Measurements from ENCODE around the gene GFAP.

The GFAP gene

GRCh38 chr17:44867841-44868240 is 47.5 kb downstream of the GFAP start:
- Histone ChIP-seq H3K36me3 (ENCODE audit: insufficient read depth, low read depth, low read length) (peaks cover 91% of the 10 kb centered on the region), H3K27ac (ENCODE audit: low read length) (no peak overlapping the region)

DNA sequence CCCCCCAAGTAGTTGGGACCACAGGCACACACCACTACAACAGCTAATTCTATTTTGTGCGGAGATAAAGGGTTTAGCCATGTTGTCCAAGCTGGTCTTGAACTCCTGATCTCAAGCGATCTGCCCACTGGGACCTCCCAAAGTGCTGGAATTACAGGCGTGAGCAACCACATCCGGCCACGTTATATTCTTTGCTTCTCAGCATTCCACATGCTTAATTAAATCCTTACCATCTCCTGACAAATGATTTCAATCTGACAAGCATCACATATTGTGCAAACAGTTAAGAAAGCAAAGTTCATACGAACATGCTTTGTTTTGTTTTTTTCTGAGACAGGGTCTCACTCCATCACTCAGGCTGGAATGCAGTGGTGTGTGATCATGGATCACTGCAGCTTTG is 49.4 kb downstream of the GFAP start:
- H3K9ac ChIP-seq (ENCODE audit: low read depth, low read length), result no peak overlapping the region
- H3K4me3 ChIP-seq (ENCODE audit: low read length), result no peak overlapping the region
- no peak overlapping the region for H3K27ac ChIP-seq (ENCODE audit: low read length)
- H3K9me3 ChIP-seq (ENCODE audit: insufficient read depth, low read depth, low read length), result no peaks in the 10 kb centered on the region
- H3K4me1 ChIP-seq (ENCODE audit: insufficient read depth, low read length), result no peaks in the 10 kb centered on the region
- no peaks in the 10 kb centered on the region for H3K27me3 ChIP-seq (ENCODE audit: insufficient read depth, low read length)
- peaks cover 91% of the 10 kb centered on the region for H3K36me3 ChIP-seq (ENCODE audit: insufficient read depth, low read depth, low read length)

More at GRCh38 chr17:44867841-44868240, 47.5 kb downstream of the GFAP start:
- no peaks in the 10 kb centered on the region for H3K9me3 ChIP-seq (ENCODE audit: insufficient read depth, low read depth, low read length)
- H3K9ac ChIP-seq (ENCODE audit: low read depth, low read length), result no peak overlapping the region
- no peak overlapping the region for H3K4me3 ChIP-seq (ENCODE audit: low read length)
- no peaks in the 10 kb centered on the region for H3K27me3 ChIP-seq (ENCODE audit: insufficient read depth, low read length)
- H3K4me1 ChIP-seq (ENCODE audit: insufficient read depth, low read length), result no peaks in the 10 kb centered on the region

GRCh38 chr17:44865231-44865660 is 50.1 kb downstream of the GFAP start:
- Histone ChIP-seq H3K27me3 (ENCODE audit: insufficient read depth, low read length) (no peaks in the 10 kb centered on the region), H3K4me1 (ENCODE audit: insufficient read depth, low read length) (no peaks in the 10 kb centered on the region), H3K36me3 (ENCODE audit: insufficient read depth, low read depth, low read length) (peaks cover 94% of the 10 kb centered on the region), H3K9me3 (ENCODE audit: insufficient read depth, low read depth, low read length) (no peaks in the 10 kb centered on the region), H3K27ac (ENCODE audit: low read length) (no peak overlapping the region), H3K4me3 (ENCODE audit: low read length) (no peak overlapping the region), H3K9ac (ENCODE audit: low read depth, low read length) (no peak overlapping the region)

DNA sequence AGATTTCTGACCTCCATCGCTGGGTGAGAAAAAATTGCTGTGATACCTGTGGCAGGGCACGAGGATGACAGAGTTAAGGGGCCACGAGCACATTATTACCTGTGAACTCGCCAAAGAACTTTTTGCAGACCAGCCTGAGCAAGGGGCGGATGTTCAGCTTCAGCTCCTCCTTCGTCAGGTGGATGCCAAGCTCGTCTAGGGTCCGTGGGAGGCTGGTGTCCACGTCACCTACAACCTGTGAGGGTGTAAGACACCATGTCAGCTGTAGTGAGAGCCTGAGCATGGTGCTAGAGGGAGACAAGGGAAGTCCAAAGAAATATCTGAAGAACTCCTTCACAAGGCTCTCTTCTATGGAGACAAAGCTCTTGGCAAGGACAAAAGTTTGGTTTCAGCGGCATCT is 50.5 kb downstream of the GFAP start:
- Histone ChIP-seq H3K9ac (ENCODE audit: low read depth, low read length) (no peak overlapping the region), H3K4me1 (ENCODE audit: insufficient read depth, low read length) (no peaks in the 10 kb centered on the region), H3K36me3 (ENCODE audit: insufficient read depth, low read depth, low read length) (peaks cover 94% of the 10 kb centered on the region), H3K27me3 (ENCODE audit: insufficient read depth, low read length) (no peaks in the 10 kb centered on the region), H3K4me3 (ENCODE audit: low read length) (no peak overlapping the region), H3K27ac (ENCODE audit: low read length) (no peak overlapping the region), H3K9me3 (ENCODE audit: insufficient read depth, low read depth, low read length) (no peaks in the 10 kb centered on the region)

DNA sequence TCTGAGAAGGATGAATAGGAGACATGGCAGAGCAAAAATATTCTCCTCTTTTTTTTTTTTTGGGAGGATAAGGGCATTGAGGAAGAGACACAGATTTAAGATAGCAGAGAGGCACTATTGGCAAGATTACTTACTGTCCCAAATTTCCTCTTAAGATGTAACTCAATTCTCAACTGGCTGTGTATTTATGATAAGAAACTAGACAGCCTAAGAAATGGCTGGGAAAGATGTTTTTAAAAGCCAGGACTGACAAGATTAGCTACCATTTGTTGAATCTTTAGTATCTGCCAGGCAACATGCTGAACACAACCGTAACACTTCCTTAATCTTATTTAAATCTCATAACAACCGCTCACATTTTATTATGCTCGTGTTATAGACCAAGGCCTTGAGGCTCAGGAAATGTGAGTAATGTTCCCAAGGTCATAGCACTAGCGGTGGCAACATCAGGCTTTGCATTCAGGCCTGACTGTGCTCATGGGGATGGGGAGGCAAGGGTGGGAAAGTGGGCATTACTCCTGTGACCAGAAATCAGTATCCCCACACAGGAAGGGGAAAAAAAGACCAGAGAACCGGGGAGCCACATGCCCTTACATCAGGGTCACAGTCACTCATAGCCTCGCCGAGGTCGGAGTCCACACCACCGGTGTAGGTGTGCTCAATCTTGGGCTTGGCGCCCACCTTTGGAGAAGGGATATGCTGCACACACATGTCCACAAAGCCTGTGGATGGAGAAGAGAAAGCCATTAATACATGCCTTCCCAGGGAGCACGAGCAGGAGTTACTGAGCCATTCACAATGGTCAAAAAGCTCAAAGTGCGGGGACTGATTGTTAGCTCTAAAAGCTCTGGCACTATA is 52.0 kb downstream of the GFAP start:
- Histone ChIP-seq H3K27me3 (ENCODE audit: insufficient read depth, low read length) (no peaks in the 10 kb centered on the region), H3K4me3 (ENCODE audit: low read length) (no peak overlapping the region), H3K27ac (ENCODE audit: low read length) (no peak overlapping the region), H3K4me1 (ENCODE audit: insufficient read depth, low read length) (no peaks in the 10 kb centered on the region), H3K36me3 (ENCODE audit: insufficient read depth, low read depth, low read length) (peaks cover 94% of the 10 kb centered on the region), H3K9ac (ENCODE audit: low read depth, low read length) (no peak overlapping the region), H3K9me3 (ENCODE audit: insufficient read depth, low read depth, low read length) (no peaks in the 10 kb centered on the region)

DNA sequence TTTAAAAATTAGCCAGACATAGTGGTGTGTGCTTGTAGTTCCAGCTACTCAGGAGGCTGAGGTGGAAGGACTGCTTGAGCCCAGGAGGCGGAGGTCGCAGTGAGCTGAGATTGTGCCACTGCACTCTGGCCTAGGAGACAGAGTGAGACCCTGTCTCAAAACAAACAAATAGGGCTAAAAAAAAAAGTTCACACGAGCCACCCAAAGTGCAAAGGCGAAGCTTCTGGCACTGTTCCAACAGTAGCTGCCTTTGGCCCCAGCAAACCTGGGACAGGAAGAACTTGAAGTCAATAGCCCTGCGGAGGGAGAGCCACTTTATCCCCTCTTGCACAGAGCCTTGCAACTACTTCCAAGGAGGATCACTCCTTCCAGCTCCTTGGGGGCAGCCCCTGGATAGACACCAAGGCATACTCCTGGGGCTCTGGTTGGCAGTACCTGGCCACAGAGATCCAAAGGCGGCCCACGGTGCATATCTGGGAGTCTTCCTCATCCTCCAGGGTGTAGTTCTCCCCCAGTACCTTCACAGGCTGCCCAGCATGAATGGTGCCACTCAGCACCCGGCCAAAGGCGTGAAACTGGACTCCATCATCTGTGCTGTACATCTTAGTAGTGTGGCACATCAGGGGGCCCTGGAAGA is 52.9 kb downstream of the GFAP start:
- Histone ChIP-seq H3K27ac (ENCODE audit: low read length) (no peak overlapping the region), H3K4me1 (ENCODE audit: insufficient read depth, low read length) (no peaks in the 10 kb centered on the region), H3K4me3 (ENCODE audit: low read length) (no peak overlapping the region), H3K9ac (ENCODE audit: low read depth, low read length) (no peak overlapping the region), H3K9me3 (ENCODE audit: insufficient read depth, low read depth, low read length) (no peaks in the 10 kb centered on the region), H3K36me3 (ENCODE audit: insufficient read depth, low read depth, low read length) (peaks cover 93% of the 10 kb centered on the region), H3K27me3 (ENCODE audit: insufficient read depth, low read length) (no peaks in the 10 kb centered on the region)

GRCh38 chr17:44859701-44860100 is 55.6 kb downstream of the GFAP start:
- Histone ChIP-seq H3K9ac (ENCODE audit: low read depth, low read length) (no peak overlapping the region), H3K4me1 (ENCODE audit: insufficient read depth, low read length) (no peaks in the 10 kb centered on the region), H3K27ac (ENCODE audit: low read length) (no peak overlapping the region), H3K4me3 (ENCODE audit: low read length) (no peak overlapping the region), H3K27me3 (ENCODE audit: insufficient read depth, low read length) (no peaks in the 10 kb centered on the region), H3K36me3 (ENCODE audit: insufficient read depth, low read depth, low read length) (peaks cover 96% of the 10 kb centered on the region), H3K9me3 (ENCODE audit: insufficient read depth, low read depth, low read length) (no peaks in the 10 kb centered on the region)

DNA sequence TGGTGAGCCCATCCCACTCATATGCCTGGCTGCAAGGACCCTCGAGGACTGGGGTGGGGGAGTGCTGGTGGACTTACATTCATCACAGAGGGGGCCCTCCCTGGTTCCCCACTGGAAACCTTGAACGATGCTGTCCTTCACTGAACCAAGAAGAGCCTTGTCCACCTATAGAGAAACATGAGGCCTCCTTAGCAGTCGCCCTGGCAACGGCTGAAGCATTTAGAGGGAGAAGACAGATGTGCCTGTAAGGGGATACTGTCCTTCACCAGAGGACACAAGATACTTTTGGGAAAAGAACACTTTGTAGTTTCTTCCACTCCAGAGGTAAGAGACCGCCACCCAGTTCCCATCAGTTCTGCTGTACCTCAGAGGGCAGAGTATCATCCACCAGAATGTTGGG is 61.1 kb downstream of the GFAP start:
- H3K27me3 ChIP-seq (ENCODE audit: insufficient read depth, low read length), result no peaks in the 10 kb centered on the region
- no peaks in the 10 kb centered on the region for H3K4me1 ChIP-seq (ENCODE audit: insufficient read depth, low read length)
- H3K4me3 ChIP-seq (ENCODE audit: low read length), result no peak overlapping the region
- no peak overlapping the region for H3K27ac ChIP-seq (ENCODE audit: low read length)
- H3K9ac ChIP-seq (ENCODE audit: low read depth, low read length), result no peak overlapping the region
- H3K9me3 ChIP-seq (ENCODE audit: insufficient read depth, low read depth, low read length), result no peaks in the 10 kb centered on the region
- H3K36me3 ChIP-seq (ENCODE audit: insufficient read depth, low read depth, low read length), result peaks cover 89% of the 10 kb centered on the region
